Thymus (tissue), 11 donors: ENCODE results near the gene PPP2R2B. TPM values are rescaled to one million over a fixed set of nuclear protein-coding genes. Genes with fewer than 3 reads are reported as not detected.

Experiments used
- DNase-seq, 9 donors: peaks; one replicate each; pipeline ENCODE4 v3.0.0-alpha.2; 2013; ENCODE audit warnings: low spot score in 9 of 9, low read depth in 6 of 9, missing footprints in 1 of 9
- H3K27ac ChIP-seq, 2 donors: one replicate each; pipeline ENCODE4 v1.5.1; 2013; ENCODE audit warnings: control low read depth in 1 of 2, low read depth in 1 of 2, low read length in 1 of 2, mild to moderate bottlenecking in 1 of 2, moderate library complexity in 1 of 2
- H3K27me3 ChIP-seq, 2 donors: one replicate each; pipeline ENCODE4 v1.5.1; 2013; ENCODE audit warnings: low read length in 1 of 2; ENCODE audit not compliant: control insufficient read depth in 2 of 2, insufficient read depth in 1 of 2
- H3K36me3 ChIP-seq, 2 donors: one replicate each; pipeline ENCODE4 v1.5.1; 2013; ENCODE audit warnings: low read length in 1 of 2, mild to moderate bottlenecking in 1 of 2, moderate library complexity in 1 of 2; ENCODE audit not compliant: control insufficient read depth in 2 of 2, insufficient read depth in 2 of 2
- H3K4me1 ChIP-seq, 2 donors: one replicate each; pipeline ENCODE4 v1.5.1; 2013; ENCODE audit warnings: low read length in 2 of 2; ENCODE audit not compliant: control insufficient read depth in 2 of 2, insufficient read depth in 2 of 2
- H3K4me3 ChIP-seq, 2 donors: one replicate each; pipeline ENCODE4 v1.5.1; 2013; ENCODE audit warnings: low read length in 2 of 2, control low read depth in 1 of 2, mild to moderate bottlenecking in 1 of 2
- H3K9me3 ChIP-seq, 2 donors: one replicate each; pipeline ENCODE4 v1.5.1; 2013; ENCODE audit warnings: low read length in 1 of 2, mild to moderate bottlenecking in 1 of 2; ENCODE audit not compliant: control insufficient read depth in 2 of 2, insufficient read depth in 1 of 2
- WGBS: extraction: QIAGEN DNeasy Blood & Tissue Kit; methylation state at CpG from one replicate; pipeline ENCODE4 v1.1.7; 2013; 5-methylcytosine and 5-hydroxymethylcytosine counted together
- polyA plus RNA-seq: library from polyadenylated mRNA; stranded (reverse); fragments of 200-250 nt; gene quantifications from one replicate; pipeline ENCODE4 v1.2.3, GENCODE V29; 2013
- total RNA-seq: library from RNA; stranded (reverse); fragments of 120-200 nt; gene quantifications from one replicate; pipeline ENCODE4 v1.2.4, GENCODE V29; 2013
- donor health status: healthy.

Gene PPP2R2B
- total and polyA plus RNA-seq, 2 donors, result 1.9 to 3.2 TPM

DNA sequence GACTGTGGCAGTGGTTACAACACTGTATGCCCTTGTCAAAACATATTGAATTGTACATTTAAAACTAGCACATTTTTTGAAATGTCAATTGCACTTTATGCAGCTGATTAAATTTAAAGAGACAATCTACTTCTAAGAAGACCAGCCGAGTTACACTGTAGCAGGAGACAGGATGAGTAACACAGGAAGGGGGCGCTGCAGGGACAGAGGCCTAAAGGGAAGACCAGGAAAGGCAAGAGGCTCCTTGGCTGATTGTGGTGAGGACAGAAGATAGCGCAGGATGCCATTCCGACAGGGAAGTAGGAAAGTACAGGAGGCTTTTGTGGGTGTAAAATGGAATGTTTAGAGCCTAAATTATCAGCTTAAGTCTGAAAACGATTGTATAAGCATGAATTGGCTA lies 28.2 kb upstream of the PPP2R2B start:
- no peaks in the 10 kb centered on the region for H3K36me3 ChIP-seq
- WGBS, result 91% methylated on average over 5 of the region's 5 CpGs

GRCh38 chr5:146904890-146905289 lies 26.3 kb upstream of the PPP2R2B start:
- H3K36me3 ChIP-seq, result no peaks in the 10 kb centered on the region
- no peaks in the 10 kb centered on the region for H3K4me1 ChIP-seq
- 96% methylated on average over 1 of the region's 1 CpG for WGBS
- H3K9me3 ChIP-seq, result no peaks in the 10 kb centered on the region
- H3K4me3 ChIP-seq, result no peak overlapping the region
- H3K27ac ChIP-seq, result no peak overlapping the region
- no peak for DNase-seq
- H3K27me3 ChIP-seq, result no peaks in the 10 kb centered on the region

More for the DNA sequence above, 28.2 kb upstream of the PPP2R2B start:
- no peak overlapping the region for H3K27ac ChIP-seq
- no peaks in the 10 kb centered on the region for H3K9me3 ChIP-seq
- H3K27me3 ChIP-seq, result no peaks in the 10 kb centered on the region
- H3K4me3 ChIP-seq, result no peak overlapping the region
- H3K4me1 ChIP-seq, result no peaks in the 10 kb centered on the region
- DNase-seq, result no peak

GRCh38 chr5:146903789-146904188 lies 25.2 kb upstream of the PPP2R2B start:
- no peak overlapping the region for H3K4me3 ChIP-seq
- no peak for DNase-seq
- no peak overlapping the region for H3K27ac ChIP-seq
- no peaks in the 10 kb centered on the region for H3K4me1 ChIP-seq
- H3K27me3 ChIP-seq, result no peaks in the 10 kb centered on the region
- no peaks in the 10 kb centered on the region for H3K9me3 ChIP-seq
- 97% methylated on average over 1 of the region's 1 CpG for WGBS
- H3K36me3 ChIP-seq, result no peaks in the 10 kb centered on the region

- Histone ChIP-seq H3K36me3 (no peaks in the 10 kb centered on the region), H3K9me3 (peaks cover 0 to 3% of the 10 kb centered on the region in 2 donors), H3K4me1 (no peaks in the 10 kb centered on the region), H3K4me3 (no peak overlapping the region), H3K27me3 (no peaks in the 10 kb centered on the region), H3K27ac (no peak overlapping the region)
- DNase-seq, result no peak
- WGBS, result 97% methylated on average over 3 of the region's 3 CpGs
Observed at GRCh38 chr5:146902471-146902870, 23.9 kb upstream of the PPP2R2B start.

DNA sequence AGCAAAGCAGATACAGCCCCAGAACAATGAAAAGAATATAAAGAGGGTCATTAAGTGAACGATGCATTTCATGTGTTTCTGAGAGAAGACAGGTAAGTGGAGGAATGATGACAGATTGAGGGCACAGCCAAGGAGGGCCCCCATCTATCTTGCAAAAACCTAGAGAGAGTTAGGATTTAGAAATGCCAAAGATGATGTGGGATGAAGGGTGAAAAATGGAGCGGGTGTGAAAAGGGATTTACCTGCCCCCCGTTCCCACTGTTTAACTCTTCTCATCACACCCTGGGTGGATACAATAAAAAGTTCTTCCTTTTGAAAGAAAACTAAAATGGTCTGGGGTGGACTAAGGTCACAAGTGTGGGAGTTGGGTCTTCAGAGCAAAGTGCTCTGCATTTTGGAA lies 18.5 kb upstream of the PPP2R2B start:
- Histone ChIP-seq H3K27me3 (no peaks in the 10 kb centered on the region), H3K27ac (no peak overlapping the region), H3K9me3 (peaks cover 0 to 3% of the 10 kb centered on the region in 2 donors), H3K4me1 (no peaks in the 10 kb centered on the region), H3K36me3 (no peaks in the 10 kb centered on the region), H3K4me3 (no peak overlapping the region)
- 98% methylated on average over 3 of the region's 3 CpGs for WGBS
- DNase-seq, result no peak

- Histone ChIP-seq H3K36me3 (no peaks in the 10 kb centered on the region), H3K27me3 (no peaks in the 10 kb centered on the region), H3K27ac (no peak overlapping the region), H3K9me3 (peaks cover 0 to 3% of the 10 kb centered on the region in 2 donors), H3K4me3 (no peak overlapping the region), H3K4me1 (no peaks in the 10 kb centered on the region)
- WGBS, result 98% methylated on average over 4 of the region's 4 CpGs
- DNase-seq, result no peak
Observed at GRCh38 chr5:146894753-146895521, 16.4 kb upstream of the PPP2R2B start.

DNA sequence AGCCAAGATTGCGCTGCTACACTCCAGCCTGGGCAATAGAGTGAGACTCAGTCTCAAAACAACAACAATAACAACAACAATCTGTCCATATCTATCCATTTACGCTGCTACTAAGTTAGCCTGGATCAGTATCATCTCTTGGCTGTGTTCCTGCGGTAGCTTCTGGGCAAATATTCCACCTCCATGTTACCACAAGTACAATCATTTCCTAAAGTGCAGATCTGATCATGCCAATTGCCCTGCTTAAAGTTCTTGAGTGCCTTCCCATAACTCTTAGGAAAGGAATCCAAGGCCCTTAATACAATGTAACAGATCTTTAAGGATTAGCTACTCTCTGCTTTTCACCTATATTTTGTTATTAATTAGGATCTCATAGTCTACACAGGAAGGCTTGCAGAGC lies 15.4 kb upstream of the PPP2R2B start:
- Histone ChIP-seq H3K27ac (no peak overlapping the region), H3K9me3 (peaks cover 0 to 3% of the 10 kb centered on the region in 2 donors), H3K36me3 (no peaks in the 10 kb centered on the region), H3K27me3 (no peaks in the 10 kb centered on the region), H3K4me1 (no peaks in the 10 kb centered on the region), H3K4me3 (no peak overlapping the region)
- DNase-seq, result no peak
- WGBS, result 95% methylated on average over 3 of the region's 3 CpGs

DNA sequence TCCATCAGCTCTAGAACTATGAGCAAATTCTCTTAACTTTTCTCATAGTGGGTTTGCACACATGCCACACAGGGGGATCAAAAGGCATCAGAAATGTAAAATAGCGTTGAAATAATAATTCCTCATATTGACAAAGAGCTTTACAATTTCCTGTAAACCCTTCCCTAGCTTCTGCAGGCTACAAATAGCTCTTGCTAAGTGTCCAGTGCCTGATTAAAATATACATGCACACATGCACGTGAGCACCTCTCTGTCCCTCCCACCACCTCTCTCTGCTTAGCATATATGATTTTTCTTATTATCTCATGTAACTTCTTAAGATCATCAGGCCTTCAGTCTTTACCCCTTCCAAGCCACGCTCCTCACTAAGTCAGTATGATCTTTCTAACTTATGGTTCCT lies 13.7 kb upstream of the PPP2R2B start:
- Histone ChIP-seq H3K27me3 (no peaks in the 10 kb centered on the region), H3K9me3 (no peaks in the 10 kb centered on the region), H3K36me3 (no peaks in the 10 kb centered on the region), H3K4me3 (no peak overlapping the region), H3K27ac (no peak overlapping the region), H3K4me1 (no peaks in the 10 kb centered on the region)
- 94% methylated on average over 3 of the region's 3 CpGs for WGBS
- DNase-seq, result no peak

DNA sequence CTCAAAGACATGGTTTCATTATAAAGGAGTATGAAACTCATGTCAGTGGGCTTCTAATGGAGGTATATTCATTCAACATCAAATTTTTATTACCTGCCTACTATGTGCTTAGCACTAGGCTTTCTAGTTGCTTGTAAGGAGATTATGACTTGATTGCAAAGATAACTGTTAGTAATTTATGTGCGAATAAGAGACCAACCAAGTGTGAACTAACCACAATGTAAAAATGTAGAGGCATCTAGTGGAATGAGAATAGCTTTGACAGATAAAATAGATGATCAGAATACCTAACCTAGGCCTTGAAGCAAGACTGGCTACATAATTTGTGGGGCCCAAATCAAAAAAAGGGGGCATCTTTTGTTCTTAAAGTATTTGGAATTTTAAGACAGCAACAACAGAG lies 13.0 kb upstream of the PPP2R2B start:
- Histone ChIP-seq H3K36me3 (no peaks in the 10 kb centered on the region), H3K9me3 (no peaks in the 10 kb centered on the region), H3K27ac (no peak overlapping the region), H3K4me3 (no peak overlapping the region), H3K4me1 (no peaks in the 10 kb centered on the region), H3K27me3 (no peaks in the 10 kb centered on the region)
- no peak for DNase-seq
- WGBS, result 95% methylated on average over 1 of the region's 1 CpG
